BLaER1 (cell line): ENCODE data around the gene PRR16.

Experiments
- H3K27ac ChIP-seq: shearing (Covaris generic); formaldehyde crosslinking; 2 replicates; pipeline ENCODE4 v1.8.1; 2022
- H3K27me3 ChIP-seq: shearing (Covaris generic); formaldehyde crosslinking; 2 replicates; pipeline ENCODE4 v1.8.1; 2022
- H3K36me3 ChIP-seq: shearing (Covaris generic); formaldehyde crosslinking; 2 replicates; pipeline ENCODE4 v1.8.1; 2022
- H3K4me1 ChIP-seq: shearing (Covaris generic); formaldehyde crosslinking; 2 replicates; pipeline ENCODE4 v1.8.1; 2022
- H3K4me2 ChIP-seq: shearing (Covaris generic); formaldehyde crosslinking; 2 replicates; pipeline ENCODE4 v1.8.1; 2022
- H3K4me3 ChIP-seq: shearing (Covaris generic); formaldehyde crosslinking; 2 replicates; pipeline ENCODE4 v1.8.1; 2022
- H3K9ac ChIP-seq: shearing (Covaris generic); formaldehyde crosslinking; 2 replicates; pipeline ENCODE4 v1.8.1; 2022
- H3K9me3 ChIP-seq: shearing (Covaris generic); formaldehyde crosslinking; 2 replicates; pipeline ENCODE4 v1.8.1; 2022
- H4K20me1 ChIP-seq: shearing (Covaris generic); formaldehyde crosslinking; 2 replicates; pipeline ENCODE4 v1.8.1; 2022
- Cebpa-rat ChIP-seq: shearing (Covaris generic); IDR thresholded peaks from 2 replicates; pipeline ENCODE4 v1.8.1; 2022

PRR16 gene

DNA sequence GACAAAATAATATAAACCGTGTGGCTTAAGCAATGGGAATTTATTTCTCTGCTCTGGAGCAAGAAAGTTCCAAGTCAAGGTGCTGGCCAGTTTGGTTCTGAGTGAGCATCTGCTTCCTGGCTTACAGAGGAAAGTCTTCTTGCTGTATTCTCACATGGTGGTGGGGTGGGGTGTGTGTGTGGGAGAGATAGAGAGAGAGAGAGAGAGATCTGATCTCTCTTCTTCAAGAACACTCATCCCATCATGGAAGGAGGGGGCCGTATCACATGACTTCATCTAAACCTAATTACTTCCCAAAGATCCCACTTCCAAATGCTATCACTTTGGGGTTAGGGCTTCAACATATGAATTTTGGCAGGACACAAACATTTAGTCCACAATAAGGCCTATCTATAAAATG lies 91.2 kb downstream of the PRR16 start:
- H3K4me3 ChIP-seq: no peak overlapping the region
- no peaks in the 10 kb centered on the region for H3K27me3 ChIP-seq
- no peaks in the 10 kb centered on the region for H4K20me1 ChIP-seq
- no peaks in the 10 kb centered on the region for H3K9me3 ChIP-seq
- no peak for TF ChIP-seq Cebpa-rat
- no peak overlapping the region for H3K4me2 ChIP-seq
- H3K27ac ChIP-seq: no peak overlapping the region
- no peaks in the 10 kb centered on the region for H3K4me1 ChIP-seq
- H3K36me3 ChIP-seq: no peaks in the 10 kb centered on the region
- H3K9ac ChIP-seq: no peak overlapping the region

DNA sequence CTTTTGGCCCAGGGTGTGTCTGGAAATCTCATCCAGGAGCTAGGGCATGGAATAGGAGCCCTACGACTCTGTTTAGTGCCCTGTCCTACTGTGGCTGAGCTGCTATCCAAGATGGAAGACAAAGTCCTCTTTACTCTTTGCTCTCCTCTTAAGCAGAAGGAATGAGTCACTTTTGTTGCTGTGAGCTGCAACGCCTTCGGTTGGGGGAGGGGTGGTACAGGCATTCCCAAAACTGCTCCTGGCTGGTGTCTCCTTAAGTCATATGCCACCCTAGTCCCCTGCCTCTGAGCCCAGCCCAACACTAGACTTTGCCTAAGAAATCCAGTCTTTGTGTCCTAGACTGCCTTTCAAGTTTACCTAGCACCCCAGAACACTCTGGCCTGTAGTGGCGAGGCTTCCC lies 99.9 kb downstream of the PRR16 start:
- H3K27ac ChIP-seq: no peak overlapping the region
- no peak overlapping the region for H3K4me3 ChIP-seq
- H3K9ac ChIP-seq: no peak overlapping the region
- no peaks in the 10 kb centered on the region for H3K36me3 ChIP-seq
- H4K20me1 ChIP-seq: no peaks in the 10 kb centered on the region
- no peaks in the 10 kb centered on the region for H3K9me3 ChIP-seq
- H3K27me3 ChIP-seq: no peaks in the 10 kb centered on the region
- no peak overlapping the region for H3K4me2 ChIP-seq
- no peaks in the 10 kb centered on the region for H3K4me1 ChIP-seq
- no peak for TF ChIP-seq Cebpa-rat

GRCh38 chr5:120567066-120567465 lies 103.0 kb downstream of the PRR16 start:
- Histone ChIP-seq H3K27me3 (no peaks in the 10 kb centered on the region), H3K4me1 (no peaks in the 10 kb centered on the region), H3K36me3 (no peaks in the 10 kb centered on the region), H4K20me1 (no peaks in the 10 kb centered on the region), H3K27ac (no peak overlapping the region), H3K9ac (no peak overlapping the region), H3K9me3 (no peaks in the 10 kb centered on the region), H3K4me3 (no peak overlapping the region), H3K4me2 (no peak overlapping the region)
- TF ChIP-seq Cebpa-rat: no peak

- Histone ChIP-seq H3K27me3 (no peaks in the 10 kb centered on the region), H3K4me3 (no peak overlapping the region), H3K27ac (no peak overlapping the region), H3K9me3 (no peaks in the 10 kb centered on the region), H3K4me2 (no peak overlapping the region), H4K20me1 (no peaks in the 10 kb centered on the region), H3K4me1 (no peaks in the 10 kb centered on the region), H3K36me3 (no peaks in the 10 kb centered on the region), H3K9ac (no peak overlapping the region)
- no peak for TF ChIP-seq Cebpa-rat
Measured at GRCh38 chr5:120567921-120568320, 103.8 kb downstream of the PRR16 start.

GRCh38 chr5:120568711-120569110 lies 104.6 kb downstream of the PRR16 start:
- TF ChIP-seq Cebpa-rat: no peak
- Histone ChIP-seq H3K4me3 (no peak overlapping the region), H3K4me1 (no peaks in the 10 kb centered on the region), H3K4me2 (no peak overlapping the region), H3K36me3 (no peaks in the 10 kb centered on the region), H3K9me3 (no peaks in the 10 kb centered on the region), H3K9ac (no peak overlapping the region), H3K27ac (no peak overlapping the region), H3K27me3 (no peaks in the 10 kb centered on the region), H4K20me1 (no peaks in the 10 kb centered on the region)

GRCh38 chr5:120576588-120576987 lies 112.5 kb downstream of the PRR16 start:
- Histone ChIP-seq H3K27ac (no peak overlapping the region), H3K4me2 (no peak overlapping the region), H4K20me1 (no peaks in the 10 kb centered on the region), H3K36me3 (no peaks in the 10 kb centered on the region), H3K4me3 (no peak overlapping the region), H3K27me3 (no peaks in the 10 kb centered on the region), H3K9me3 (no peaks in the 10 kb centered on the region), H3K9ac (no peak overlapping the region), H3K4me1 (peaks cover 4% of the 10 kb centered on the region; the same call in 1 of the 2 replicates)
- no peak for TF ChIP-seq Cebpa-rat

GRCh38 chr5:120582635-120583034 lies 118.5 kb downstream of the PRR16 start:
- Histone ChIP-seq H3K4me2 (no peak overlapping the region), H4K20me1 (no peaks in the 10 kb centered on the region), H3K9ac (no peak overlapping the region), H3K27me3 (no peaks in the 10 kb centered on the region), H3K4me3 (no peak overlapping the region), H3K9me3 (no peaks in the 10 kb centered on the region), H3K36me3 (no peaks in the 10 kb centered on the region), H3K4me1 (no peaks in the 10 kb centered on the region), H3K27ac (no peak overlapping the region)
- TF ChIP-seq Cebpa-rat: no peak

DNA sequence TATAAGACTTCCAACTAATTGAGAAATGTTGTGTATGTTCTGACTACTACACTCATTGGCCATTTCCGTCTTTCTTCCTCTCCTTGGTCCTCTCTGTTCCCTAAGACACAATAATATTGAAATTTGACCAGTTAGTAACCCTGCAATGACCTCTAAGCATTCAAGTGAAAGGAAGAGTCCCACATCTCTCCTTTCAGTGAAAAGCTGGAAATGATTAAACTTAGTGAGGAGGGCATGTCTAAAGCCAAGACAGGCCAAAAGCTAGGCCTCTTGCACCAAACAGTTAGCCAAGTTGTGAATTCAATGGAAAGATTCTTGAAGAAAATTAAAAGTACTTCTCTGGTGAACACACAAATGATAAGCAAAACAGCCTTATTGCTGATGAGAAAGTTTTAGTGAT lies 122.5 kb downstream of the PRR16 start:
- no peak overlapping the region for H3K4me2 ChIP-seq
- no peaks in the 10 kb centered on the region for H4K20me1 ChIP-seq
- H3K9ac ChIP-seq: no peak overlapping the region
- H3K4me1 ChIP-seq: no peaks in the 10 kb centered on the region
- no peak overlapping the region for H3K27ac ChIP-seq
- no peaks in the 10 kb centered on the region for H3K36me3 ChIP-seq
- H3K9me3 ChIP-seq: 0 out of 2 replicates have a peak, but pooled peaks cover 3% of the 10 kb centered on the region
- no peaks in the 10 kb centered on the region for H3K27me3 ChIP-seq
- TF ChIP-seq Cebpa-rat: no peak
- no peak overlapping the region for H3K4me3 ChIP-seq

DNA sequence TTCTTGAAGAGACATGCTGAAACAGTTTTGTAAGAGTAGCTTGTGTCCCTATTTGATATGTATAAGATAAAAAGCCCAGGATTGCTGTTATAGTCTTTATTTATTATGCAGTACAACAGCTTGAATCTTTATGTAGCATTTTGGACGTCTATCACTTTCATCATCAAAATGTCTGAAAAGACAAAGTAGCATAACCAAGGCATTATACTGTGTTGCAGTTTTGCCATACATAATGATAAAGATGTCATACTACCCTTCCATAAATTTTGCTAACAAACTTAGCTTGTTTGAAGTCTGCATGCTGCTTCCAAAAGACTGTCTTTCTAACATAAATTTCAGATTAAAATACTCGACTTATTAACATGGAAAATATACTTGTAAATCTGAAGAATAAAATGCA lies 127.8 kb downstream of the PRR16 start:
- no peak for TF ChIP-seq Cebpa-rat
- no peaks in the 10 kb centered on the region for H3K27me3 ChIP-seq
- H3K27ac ChIP-seq: no peak overlapping the region
- H3K4me3 ChIP-seq: no peak overlapping the region
- no peak overlapping the region for H3K9ac ChIP-seq
- H4K20me1 ChIP-seq: no peaks in the 10 kb centered on the region
- no peak overlapping the region for H3K4me2 ChIP-seq
- 0 out of 2 replicates have a peak, but pooled peaks cover 3% of the 10 kb centered on the region for H3K9me3 ChIP-seq
- no peaks in the 10 kb centered on the region for H3K36me3 ChIP-seq
- H3K4me1 ChIP-seq: no peaks in the 10 kb centered on the region

DNA sequence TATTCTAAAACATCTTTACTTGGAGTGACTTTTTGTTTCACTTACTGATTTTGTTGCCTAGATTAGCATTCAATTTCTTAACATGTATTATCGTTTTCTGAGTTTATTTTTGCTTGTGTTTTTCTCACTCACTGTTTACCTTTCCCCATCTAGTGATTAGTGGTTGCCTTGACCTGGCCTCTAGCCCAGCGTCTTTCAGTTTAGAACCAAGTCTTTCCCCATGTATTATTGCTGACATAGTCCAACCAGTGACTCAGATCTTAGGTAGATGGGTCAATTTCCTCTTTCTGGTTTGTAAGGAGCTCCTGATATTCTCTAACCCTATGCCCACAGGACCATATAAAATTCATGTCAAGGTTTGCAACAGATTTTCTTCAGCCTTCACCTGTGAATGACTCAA lies 135.5 kb downstream of the PRR16 start:
- Histone ChIP-seq H3K4me3 (no peak overlapping the region), H3K4me1 (no peaks in the 10 kb centered on the region), H4K20me1 (no peaks in the 10 kb centered on the region), H3K27me3 (no peaks in the 10 kb centered on the region), H3K27ac (no peak overlapping the region), H3K9me3 (peaks cover 4% of the 10 kb centered on the region; the same call in 1 of the 2 replicates), H3K9ac (no peak overlapping the region), H3K4me2 (no peak overlapping the region), H3K36me3 (no peaks in the 10 kb centered on the region)
- no peak for TF ChIP-seq Cebpa-rat

- no peaks in the 10 kb centered on the region for H3K4me1 ChIP-seq
- no peaks in the 10 kb centered on the region for H3K27me3 ChIP-seq
- H3K4me2 ChIP-seq: no peak overlapping the region
- TF ChIP-seq Cebpa-rat: no peak
- no peak overlapping the region for H3K27ac ChIP-seq
- H3K9me3 ChIP-seq: peaks cover 4% of the 10 kb centered on the region; the same call in 1 of the 2 replicates
- H3K36me3 ChIP-seq: no peaks in the 10 kb centered on the region
- H4K20me1 ChIP-seq: no peaks in the 10 kb centered on the region
- H3K9ac ChIP-seq: no peak overlapping the region
- no peak overlapping the region for H3K4me3 ChIP-seq
Measured at GRCh38 chr5:120600639-120601038, 136.5 kb downstream of the PRR16 start.
